Caco-2 (cell line): ENCODE measurements around the gene NLRP3. TPM values are rescaled to one million over a fixed set of nuclear protein-coding genes. Genes with fewer than 3 reads are reported as not detected.
"Not testable (repeated sequence)": the region's sequence is repeated elsewhere in the genome, so short reads cannot be mapped to it uniquely, and the experiment has no call there.

Source experiments
- BruUV-seq: library from RNA; stranded (reverse); fragments of 400-500 nt; replicated peaks from 2 replicates; lab custom pipeline; 2021; lab: Mats Ljungman, UMichigan
- CTCF ChIA-PET: fragments of 300-600 bp; sonication (Branson Sonifier 250); formaldehyde crosslinking; loops from one replicate; lab custom pipeline; 2022; ENCODE audit warnings: antibody characterized with exemption; lab: Charles Lee
- POLR2A ChIA-PET: fragments of 300-600 bp; sonication (Branson Sonifier 250); formaldehyde crosslinking; loops from one replicate; lab custom pipeline; 2022; ENCODE audit warnings: antibody characterized with exemption; lab: Charles Lee
- DNase-seq, 2 experiments: peaks; one replicate each; pipeline versions ENCODE4 v3.0.0 to v3.0.0-alpha.2; 2020 to 2022
- H3K27me3 ChIP-seq: replicated peaks from 2 replicates; pipeline ENCODE4 v1.6.0; 2011; ENCODE audit warnings: low read length; ENCODE audit not compliant: control insufficient read depth, insufficient read depth
- H3K36me3 ChIP-seq: 2 replicates; pipeline ENCODE4 v1.5.1; 2011; ENCODE audit warnings: low read length; ENCODE audit not compliant: control insufficient read depth, insufficient read depth
- H3K4me1 ChIP-seq: fragments of 250-450 bp; sonication (Bioruptor Pico); 2 replicates; pipeline ENCODE4 v1.5.1; 2020; ENCODE audit warnings: mild to moderate bottlenecking
- H3K4me3 ChIP-seq: 2 replicates; pipeline ENCODE4 v1.5.1; 2011; ENCODE audit warnings: low read depth, mild to moderate bottlenecking, control low read depth, low read length
- H3K9me3 ChIP-seq: fragments of 250-450 bp; sonication (Bioruptor Pico); 2 replicates; pipeline ENCODE4 v1.5.1; 2020; ENCODE audit warnings: mild to moderate bottlenecking, moderate library complexity
- H3K27ac Mint-ChIP-seq: one replicate; pipeline ENCODE4 v1.8.0; 2022; ENCODE audit warnings: mixed read lengths; ENCODE audit not compliant: unreplicated experiment
- H3K27me3 Mint-ChIP-seq: one replicate; pipeline ENCODE4 v1.8.0; 2022; ENCODE audit warnings: mixed read lengths; ENCODE audit not compliant: insufficient read depth, unreplicated experiment
- H3K36me3 Mint-ChIP-seq: one replicate; pipeline ENCODE4 v1.8.0; 2022; ENCODE audit warnings: mild to moderate bottlenecking, mixed read lengths; ENCODE audit not compliant: insufficient read depth, unreplicated experiment
- H3K4me1 Mint-ChIP-seq: one replicate; pipeline ENCODE4 v1.8.0; 2022; ENCODE audit warnings: low read depth, mixed read lengths; ENCODE audit not compliant: unreplicated experiment
- H3K4me3 Mint-ChIP-seq: one replicate; pipeline ENCODE4 v1.8.0; 2022; ENCODE audit warnings: mild to moderate bottlenecking, moderate library complexity, mixed read lengths; ENCODE audit not compliant: unreplicated experiment
- H3K9me3 Mint-ChIP-seq: one replicate; pipeline ENCODE4 v1.8.0; 2022; ENCODE audit warnings: mixed read lengths; ENCODE audit not compliant: unreplicated experiment
- CTCF ChIP-seq, 2 experiments: fragments of 200-600 bp in 1 of 2; IDR thresholded peaks; 1 replicate in 1 of 2; 2 replicates in 1 of 2; pipeline versions ENCODE4 v1.5.1 to v1.8.0; 2011 to 2022; ENCODE audit warnings: antibody characterized with exemption in 1 of 2, control low read depth in 1 of 2, inconsistent platforms in 1 of 2, low read depth in 1 of 2, low read length in 1 of 2, mild to moderate bottlenecking in 1 of 2, moderate library complexity in 1 of 2; ENCODE audit not compliant: insufficient read depth in 1 of 2, severe bottlenecking in 1 of 2, unreplicated experiment in 1 of 2
- intact Hi-C: fragments of 100-400 bp; cut with micrococcal nuclease; formaldehyde crosslinking; loops from one replicate; pipeline ENCODE4 v1.10.0; 2022; ENCODE audit not compliant: unreplicated experiment
- total RNA-seq: library from RNA; stranded (reverse); gene quantifications from 2 replicates; pipeline ENCODE4 v1.2.3, GENCODE V29; 2022

NLRP3 gene
- total RNA-seq, 1 experiment from 2014 or later, result not detected

DNA sequence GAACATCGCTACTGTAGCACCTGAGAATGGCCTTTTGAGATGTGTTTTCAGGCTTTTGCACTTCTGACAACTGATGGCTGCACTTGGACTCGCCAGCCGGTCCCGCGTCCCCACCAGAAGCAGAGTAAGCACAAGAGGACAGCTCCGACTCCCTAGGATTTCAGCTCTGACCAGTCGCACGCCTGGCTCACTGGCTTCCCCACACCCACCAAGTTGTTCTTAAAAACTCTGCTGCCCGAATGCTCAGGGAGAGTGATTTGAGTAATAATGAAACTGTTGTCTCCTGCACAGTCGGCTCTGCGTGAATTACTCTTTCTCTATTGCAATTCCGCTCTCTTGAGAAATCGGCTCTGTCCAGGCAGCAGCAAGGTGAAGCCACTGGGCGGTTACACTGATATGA lies 40.2 kb upstream of the NLRP3 start:
- H3K4me3 Mint-ChIP-seq, result no peak overlapping the region
- H3K4me1 Mint-ChIP-seq, result no peaks in the 10 kb centered on the region
- ChIA-PET CTCF (no interaction called here), POLR2A (no interaction called here)
- no peaks in the 10 kb centered on the region for H3K36me3 Mint-ChIP-seq
- Histone ChIP-seq H3K27me3 (no peaks in the 10 kb centered on the region), H3K9me3 (peaks cover 8% of the 10 kb centered on the region), H3K4me3 (no peak overlapping the region), H3K4me1 (no peaks in the 10 kb centered on the region), H3K36me3 (no peaks in the 10 kb centered on the region)
- no peaks in the 10 kb centered on the region for H3K27me3 Mint-ChIP-seq
- no peak for TF ChIP-seq CTCF (IDR thresholded peaks at IDR 0.05; ENCODE audit: insufficient read depth in 1 of 2, low read depth in 1 of 2, low read length in 1 of 2, severe bottlenecking in 1 of 2, unreplicated experiment in 1 of 2)
- no peak overlapping the region for H3K27ac Mint-ChIP-seq
- no TSS peak for BruUV-seq
- H3K9me3 Mint-ChIP-seq, result peaks cover 9% of the 10 kb centered on the region
- intact Hi-C loops, result no loop called here
- DNase-seq, result no peak

GRCh38 chr1:247376659-247377058 lies 39.3 kb upstream of the NLRP3 start:
- intact Hi-C loops, result no loop called here
- Mint-ChIP-seq H3K27ac (no peak overlapping the region), H3K36me3 (no peaks in the 10 kb centered on the region), H3K4me1 (no peaks in the 10 kb centered on the region), H3K9me3 (peaks cover 9% of the 10 kb centered on the region), H3K27me3 (no peaks in the 10 kb centered on the region), H3K4me3 (no peak overlapping the region)
- ChIA-PET CTCF (no interaction called here), POLR2A (no interaction called here)
- H3K9me3 ChIP-seq, result peaks cover 8% of the 10 kb centered on the region
- BruUV-seq, result no TSS peak
- no peak for TF ChIP-seq CTCF (IDR thresholded peaks at IDR 0.05; ENCODE audit: insufficient read depth in 1 of 2, low read depth in 1 of 2, low read length in 1 of 2, severe bottlenecking in 1 of 2, unreplicated experiment in 1 of 2)
- no peaks in the 10 kb centered on the region for H3K36me3 ChIP-seq
- no peaks in the 10 kb centered on the region for H3K4me1 ChIP-seq
- DNase-seq, result no peak
- H3K27me3 ChIP-seq, result no peaks in the 10 kb centered on the region
- H3K4me3 ChIP-seq, result no peak overlapping the region

GRCh38 chr1:247377656-247378055 lies 38.3 kb upstream of the NLRP3 start:
- BruUV-seq, DNase-seq, H3K27me3 Mint-ChIP-seq, CTCF ChIA-PET, H3K9me3 Mint-ChIP-seq, H3K4me3 Mint-ChIP-seq, H3K36me3 ChIP-seq, H3K27ac Mint-ChIP-seq, H3K4me1 Mint-ChIP-seq, H3K36me3 Mint-ChIP-seq, H3K4me3 ChIP-seq, H3K27me3 ChIP-seq, H3K9me3 ChIP-seq, POLR2A ChIA-PET, intact Hi-C loops, H3K4me1 ChIP-seq: not testable (repeated sequence)
